Measurements from ENCODE around the gene JAZF1. TPM values are rescaled to one million over a fixed set of nuclear protein-coding genes. Genes with fewer than 3 reads are reported as not detected.
A peak's percentile ranks its signal among the peaks of the same experiment; 100 is the strongest.

Gene JAZF1
- total and polyA plus RNA-seq, 2 experiments from 2014 or later = 13.8 to 19.6 TPM

GRCh38 chr7:28067171-28067570, 113.4 kb downstream of the JAZF1 start:
- H3K4me1 ChIP-seq (ENCODE audit: insufficient read depth) = peaks cover 75% of the 10 kb centered on the region
- H3K79me2 ChIP-seq (ENCODE audit: insufficient read depth) = peaks cover 45% of the 10 kb centered on the region
- no peaks in the 10 kb centered on the region for H3K9me2 ChIP-seq (ENCODE audit: insufficient read depth)
- no peak overlapping the region for H3K9ac ChIP-seq
- H3F3A ChIP-seq (ENCODE audit: insufficient read depth) = peaks cover 50% of the 10 kb centered on the region
- DNase-seq = peak; percentile 23
- no peaks in the 10 kb centered on the region for H3K27me3 ChIP-seq (replicated peaks; ENCODE audit: insufficient read depth)
- in situ Hi-C loops (cut with MboI) = no loop called here
- H3K4me3 ChIP-seq = no peak overlapping the region
- H4K20me1 ChIP-seq (ENCODE audit: insufficient read depth) = no peaks in the 10 kb centered on the region
- no peak for TF ChIP-seq EZH2phosphoT487 (IDR thresholded peaks at IDR 0.05; ENCODE audit: insufficient read depth, low read depth)
- no peak for TF ChIP-seq EZH2 (IDR thresholded peaks at IDR 0.05; ENCODE audit: insufficient read depth, poor library complexity, severe bottlenecking)
- H3K4me2 ChIP-seq (ENCODE audit: unreplicated experiment) = no peak overlapping the region
- H3K27ac ChIP-seq = no peak overlapping the region
- H3K9me3 ChIP-seq (ENCODE audit: low read depth) = no peaks in the 10 kb centered on the region
- no peaks in the 10 kb centered on the region for H3K36me3 ChIP-seq (ENCODE audit: low read depth)
- no peak overlapping the region for H2AFZ ChIP-seq

DNA sequence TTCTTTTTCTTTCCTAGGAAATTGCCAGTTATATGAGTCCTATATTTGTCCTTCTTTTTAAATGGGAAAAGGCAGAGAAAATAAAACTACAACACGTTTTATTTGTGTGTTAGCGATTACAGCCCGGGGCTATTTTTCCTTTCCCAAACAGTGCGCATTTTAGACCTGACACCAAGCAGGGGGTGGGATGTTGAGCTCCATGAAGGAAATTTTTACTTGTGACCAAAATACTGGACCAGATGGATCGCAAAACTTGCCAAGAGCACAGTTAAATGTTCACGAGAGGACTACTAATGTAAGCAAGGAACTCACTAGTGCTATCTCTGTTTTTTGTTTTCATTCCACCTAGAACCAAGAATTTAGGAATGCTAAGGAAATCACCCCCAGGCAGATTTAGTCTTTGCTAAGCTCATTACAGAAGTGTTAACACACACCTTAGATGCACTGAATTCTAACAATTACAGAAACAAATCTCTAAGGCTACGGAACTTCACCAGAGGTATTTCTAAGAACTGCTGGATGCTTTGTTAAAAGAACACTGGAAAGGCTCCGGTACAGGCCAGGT, 114.8 kb downstream of the JAZF1 start:
- Histone ChIP-seq H3K9me2 (ENCODE audit: insufficient read depth) (no peaks in the 10 kb centered on the region), H3K4me1 (ENCODE audit: insufficient read depth) (peaks cover 69% of the 10 kb centered on the region), H3K27ac (peak overlapping the region; percentile 58), H4K20me1 (ENCODE audit: insufficient read depth) (no peaks in the 10 kb centered on the region), H3K4me2 (ENCODE audit: unreplicated experiment) (peak overlapping the region; percentile 55), H3F3A (ENCODE audit: insufficient read depth) (peaks cover 50% of the 10 kb centered on the region), H3K9me3 (ENCODE audit: low read depth) (no peaks in the 10 kb centered on the region), H3K27me3 (replicated peaks; ENCODE audit: insufficient read depth) (no peaks in the 10 kb centered on the region), H3K9ac (peak overlapping the region; percentile 37), H3K4me3 (peak overlapping the region; percentile 23), H3K36me3 (ENCODE audit: low read depth) (no peaks in the 10 kb centered on the region), H3K79me2 (ENCODE audit: insufficient read depth) (peaks cover 48% of the 10 kb centered on the region), H2AFZ (0 out of 2 replicates have a peak overlapping the region, but pooled peaks have one; percentile 3)
- in situ Hi-C loops (cut with MboI) = no loop called here
- no peak for TF ChIP-seq EZH2phosphoT487 (IDR thresholded peaks at IDR 0.05; ENCODE audit: insufficient read depth, low read depth)
- no peak for TF ChIP-seq EZH2 (IDR thresholded peaks at IDR 0.05; ENCODE audit: insufficient read depth, poor library complexity, severe bottlenecking)
- peak; percentile 44 for DNase-seq
- WGBS, 2 experiments (ENCODE audit: low coverage in 1 of 2, low lambda C conversion rate in 2 of 2, missing lambda C conversion rate in 2 of 2) = 30 to 36% methylated on average over 8 of the region's 8 CpGs

- peak overlapping the region; percentile 23 for H3K4me3 ChIP-seq
- H3K27me3 ChIP-seq (replicated peaks; ENCODE audit: insufficient read depth) = no peaks in the 10 kb centered on the region
- H2AFZ ChIP-seq = 0 out of 2 replicates have a peak overlapping the region, but pooled peaks have one; percentile 3
- H3K9me3 ChIP-seq (ENCODE audit: low read depth) = no peaks in the 10 kb centered on the region
- no peaks in the 10 kb centered on the region for H3K36me3 ChIP-seq (ENCODE audit: low read depth)
- H3K9me2 ChIP-seq (ENCODE audit: insufficient read depth) = no peaks in the 10 kb centered on the region
- peak; percentile 76 for DNase-seq
- H3K27ac ChIP-seq = peak overlapping the region; percentile 58
- 54 to 64% methylated on average over 7 of the region's 7 CpGs for WGBS, 2 experiments (ENCODE audit: low coverage in 1 of 2, low lambda C conversion rate in 2 of 2, missing lambda C conversion rate in 2 of 2)
- peak overlapping the region; percentile 55 for H3K4me2 ChIP-seq (ENCODE audit: unreplicated experiment)
- TF ChIP-seq EZH2phosphoT487 (IDR thresholded peaks at IDR 0.05; ENCODE audit: insufficient read depth, low read depth) (no peak), EZH2 (IDR thresholded peaks at IDR 0.05; ENCODE audit: insufficient read depth, poor library complexity, severe bottlenecking) (no peak)
- in situ Hi-C loops (cut with MboI) = no loop called here
- H3F3A ChIP-seq (ENCODE audit: insufficient read depth) = peaks cover 47% of the 10 kb centered on the region
- H3K4me1 ChIP-seq (ENCODE audit: insufficient read depth) = peaks cover 64% of the 10 kb centered on the region
- peaks cover 52% of the 10 kb centered on the region for H3K79me2 ChIP-seq (ENCODE audit: insufficient read depth)
- H3K9ac ChIP-seq = peak overlapping the region; percentile 37
- no peaks in the 10 kb centered on the region for H4K20me1 ChIP-seq (ENCODE audit: insufficient read depth)
Measured at GRCh38 chr7:28065308-28065707, 115.3 kb downstream of the JAZF1 start.

DNA sequence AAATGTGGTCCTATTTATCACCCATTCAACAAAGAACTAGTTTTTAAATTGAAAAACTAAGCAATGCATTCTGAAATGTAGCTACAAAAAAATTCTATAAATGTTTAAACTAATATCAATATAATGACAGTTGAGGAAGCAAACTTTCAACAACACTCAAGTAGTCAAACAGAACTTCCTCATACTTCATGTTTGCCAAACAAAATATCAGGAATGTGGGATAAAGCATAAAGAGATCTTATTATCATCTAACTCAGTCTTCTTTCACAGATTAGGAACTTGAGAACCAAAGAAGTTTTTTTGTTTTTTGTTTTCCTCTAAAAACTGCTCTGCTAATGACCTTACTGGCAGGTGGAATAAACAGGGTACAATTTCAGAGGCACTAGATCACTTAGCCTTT, 116.2 kb downstream of the JAZF1 start:
- Histone ChIP-seq H3K9me3 (ENCODE audit: low read depth) (no peaks in the 10 kb centered on the region), H3K27ac (peak overlapping the region; percentile 58; the same call in 1 of the 2 replicates), H3K27me3 (replicated peaks; ENCODE audit: insufficient read depth) (no peaks in the 10 kb centered on the region), H3K9me2 (ENCODE audit: insufficient read depth) (no peaks in the 10 kb centered on the region), H4K20me1 (ENCODE audit: insufficient read depth) (no peaks in the 10 kb centered on the region), H3K9ac (no peak overlapping the region), H3K36me3 (ENCODE audit: low read depth) (no peaks in the 10 kb centered on the region), H3K4me2 (ENCODE audit: unreplicated experiment) (peak overlapping the region; percentile 55), H3K4me3 (no peak overlapping the region), H3K4me1 (ENCODE audit: insufficient read depth) (peaks cover 55% of the 10 kb centered on the region), H2AFZ (no peak overlapping the region), H3K79me2 (ENCODE audit: insufficient read depth) (peaks cover 58% of the 10 kb centered on the region), H3F3A (ENCODE audit: insufficient read depth) (peaks cover 38% of the 10 kb centered on the region)
- DNase-seq = no peak
- TF ChIP-seq EZH2 (IDR thresholded peaks at IDR 0.05; ENCODE audit: insufficient read depth, poor library complexity, severe bottlenecking) (no peak), EZH2phosphoT487 (IDR thresholded peaks at IDR 0.05; ENCODE audit: insufficient read depth, low read depth) (no peak)
- in situ Hi-C loops (cut with MboI) = no loop called here

Data from GM23248 (cell line).